H1 (cell line): ENCODE data around the gene LYRM4. TPM values are rescaled to one million over a fixed set of nuclear protein-coding genes. Genes with fewer than 3 reads are reported as not detected.

Source experiments
- CTCF ChIA-PET: fragments of 300-600 bp; sonication (Branson Sonifier 250); formaldehyde crosslinking; loops from one replicate; lab custom pipeline; 2021; ENCODE audit not compliant: partially characterized antibody; lab: Charles Lee
- POLR2A ChIA-PET: fragments of 300-600 bp; sonication (Branson Sonifier 250); formaldehyde crosslinking; loops from one replicate; lab custom pipeline; 2021; ENCODE audit warnings: inconsistent platforms; ENCODE audit not compliant: partially characterized antibody; lab: Charles Lee
- DNase-seq, 2 experiments: peaks; one replicate each; pipeline versions ENCODE4 v3.0.0 to v3.0.0-alpha.2; 2010 to 2022; ENCODE audit warnings: low spot score in 2 of 2, low read depth in 1 of 2, mixed read lengths in 1 of 2
- FAIRE-seq: peaks from 2 replicates; lab custom pipeline; 2011; peaks lifted over from hg19 to GRCh38; lab: Jason Lieb, UNC
- H2AFZ ChIP-seq: 2 replicates; pipeline ENCODE4 v1.8.1; 2012; ENCODE audit warnings: low read length, inconsistent platforms
- H2AK5ac ChIP-seq: 2 replicates; pipeline ENCODE4 v1.6.1; 2013; ENCODE audit warnings: low read depth, low read length
- H2BK120ac ChIP-seq: replicated peaks from 2 replicates; pipeline ENCODE3; 2013; ENCODE audit warnings: low read depth, low read length, inconsistent platforms
- H2BK12ac ChIP-seq: 2 replicates; pipeline ENCODE4 v1.6.1; 2013; ENCODE audit warnings: low read depth, low read length
- H2BK15ac ChIP-seq: 2 replicates; pipeline ENCODE4 v1.6.1; 2013; ENCODE audit warnings: low read length
- H2BK20ac ChIP-seq: 2 replicates; pipeline ENCODE4 v1.6.1; 2013; ENCODE audit warnings: low read length
- H2BK5ac ChIP-seq: 2 replicates; pipeline ENCODE4 v1.6.1; 2013; ENCODE audit warnings: low read depth, low read length
- H3K14ac ChIP-seq: 2 replicates; pipeline ENCODE4 v1.6.1; 2013; ENCODE audit warnings: inconsistent platforms; ENCODE audit not compliant: insufficient read length
- H3K18ac ChIP-seq: 2 replicates; pipeline ENCODE4 v1.6.1; 2013; ENCODE audit warnings: low read length; ENCODE audit errors: extremely low read depth
- H3K23ac ChIP-seq: 2 replicates; pipeline ENCODE4 v1.6.1; 2013; ENCODE audit warnings: inconsistent platforms; ENCODE audit not compliant: insufficient read length
- H3K23me2 ChIP-seq: 2 replicates; pipeline ENCODE4 v1.6.1; 2013; ENCODE audit warnings: low read depth, low read length
- H3K27ac ChIP-seq: 2 replicates; pipeline ENCODE4 v1.6.1; 2011; ENCODE audit warnings: low read depth, low read length, inconsistent platforms
- H3K27me3 ChIP-seq, 4 experiments: replicated peaks in 1 of 4; 1 replicate in 1 of 4; 2 replicates in 3 of 4; pipeline versions ENCODE4 v1.6.1 to v1.8.1; 2011 to 2013; ENCODE audit warnings: low read length in 3 of 4, mild to moderate bottlenecking in 3 of 4, inconsistent platforms in 2 of 4, mixed read lengths in 2 of 4, moderate library complexity in 1 of 4; ENCODE audit not compliant: control insufficient read depth in 3 of 4, insufficient read depth in 3 of 4; ENCODE audit errors: extremely low read depth in 1 of 4
- H3K36me3 ChIP-seq, 4 experiments: 2 replicates each; pipeline versions ENCODE4 v1.6.1 to v1.8.1; 2011 to 2013; ENCODE audit warnings: mild to moderate bottlenecking in 4 of 4, low read length in 3 of 4, moderate library complexity in 2 of 4, control low read depth in 1 of 4, inconsistent platforms in 1 of 4; ENCODE audit not compliant: insufficient read depth in 4 of 4, control insufficient read depth in 2 of 4
- H3K4ac ChIP-seq: replicated peaks from 2 replicates; pipeline ENCODE3; 2013; ENCODE audit warnings: low read length, low read depth, mixed read lengths, inconsistent platforms; ENCODE audit not compliant: insufficient read length
- H3K4me1 ChIP-seq, 4 experiments: replicated peaks in 1 of 4; 1 replicate in 1 of 4; 2 replicates in 3 of 4; pipeline versions ENCODE4 v1.6.1 to v1.8.1; 2011 to 2013; ENCODE audit warnings: low read length in 3 of 4, inconsistent platforms in 2 of 4, mixed read lengths in 1 of 4; ENCODE audit not compliant: insufficient read depth in 4 of 4, control insufficient read depth in 3 of 4
- H3K4me2 ChIP-seq, 2 experiments: 2 replicates each; pipeline versions ENCODE4 v1.6.1 to v1.8.1; 2011 to 2013; ENCODE audit warnings: low read depth in 2 of 2, low read length in 2 of 2, control low read depth in 1 of 2, inconsistent platforms in 1 of 2, mild to moderate bottlenecking in 1 of 2; ENCODE audit not compliant: insufficient read depth in 1 of 2
- H3K4me3 ChIP-seq, 4 experiments: fragments of 200-600, 300-600 bp in 1 of 4; sonication (generic), shearing (Covaris generic), sonication (Bioruptor Twin) in 1 of 4; 2 replicates each; pipeline versions ENCODE4 v1.5.1 to v1.8.1; 2011 to 2016; ENCODE audit warnings: low read length in 4 of 4, low read depth in 3 of 4, control low read depth in 2 of 4, inconsistent platforms in 2 of 4, mild to moderate bottlenecking in 2 of 4, mixed read lengths in 1 of 4, moderate library complexity in 1 of 4; ENCODE audit not compliant: insufficient read depth in 2 of 4; ENCODE audit errors: extremely low read depth in 1 of 4
- H3K56ac ChIP-seq: replicated peaks from 2 replicates; pipeline ENCODE3; 2013; ENCODE audit warnings: low read depth, mild to moderate bottlenecking, mixed read lengths, low read length, inconsistent platforms; ENCODE audit not compliant: insufficient read length
- H3K79me1 ChIP-seq: 2 replicates; pipeline ENCODE4 v1.6.1; 2013; ENCODE audit warnings: low read depth, low read length, control low read depth
- H3K79me2 ChIP-seq, 2 experiments: 2 replicates each; pipeline versions ENCODE4 v1.6.1 to v1.8.1; 2012 to 2013; ENCODE audit warnings: low read length in 2 of 2, mild to moderate bottlenecking in 2 of 2, inconsistent platforms in 1 of 2; ENCODE audit not compliant: insufficient read depth in 2 of 2, control insufficient read depth in 1 of 2
- H3K9ac ChIP-seq, 4 experiments: replicated peaks in 1 of 4; 1 replicate in 1 of 4; 2 replicates in 3 of 4; pipeline versions ENCODE4 v1.6.1 to v1.8.1; 2011 to 2013; ENCODE audit warnings: low read depth in 3 of 4, low read length in 3 of 4, control low read depth in 2 of 4, mild to moderate bottlenecking in 2 of 4, moderate library complexity in 2 of 4, inconsistent platforms in 1 of 4; ENCODE audit errors: extremely low read depth in 1 of 4
- H3K9me3 ChIP-seq, 2 experiments: 2 replicates each; pipeline versions ENCODE4 v1.6.1 to v1.8.1; 2012 to 2013; ENCODE audit warnings: mild to moderate bottlenecking in 2 of 2, moderate library complexity in 2 of 2, control low read depth in 1 of 2, inconsistent platforms in 1 of 2, low read depth in 1 of 2, low read length in 1 of 2, mixed read lengths in 1 of 2; ENCODE audit not compliant: insufficient read depth in 2 of 2
- H4K20me1 ChIP-seq, 2 experiments: replicated peaks in 1 of 2; 2 replicates each; pipeline versions ENCODE3 to v1.8.1; 2011 to 2013; ENCODE audit warnings: inconsistent platforms in 2 of 2, low read length in 2 of 2, mild to moderate bottlenecking in 1 of 2; ENCODE audit not compliant: insufficient read depth in 2 of 2, control insufficient read depth in 1 of 2
- H4K5ac ChIP-seq: 2 replicates; pipeline ENCODE4 v1.6.1; 2013; ENCODE audit warnings: low read length, low read depth, mixed read lengths, inconsistent platforms; ENCODE audit not compliant: insufficient read length
- H4K8ac ChIP-seq: 2 replicates; pipeline ENCODE4 v1.8.0; 2013; ENCODE audit warnings: mild to moderate bottlenecking, moderate library complexity, low read length, inconsistent platforms; ENCODE audit not compliant: insufficient read depth; ENCODE audit errors: extremely low read depth
- H4K91ac ChIP-seq: replicated peaks from 2 replicates; pipeline ENCODE3; 2013; ENCODE audit warnings: low read length, mixed read lengths, inconsistent platforms; ENCODE audit not compliant: insufficient read length
- CBX8 ChIP-seq: fragments of 300-800, 300-1000 bp; sonication (generic); IDR thresholded peaks from 2 replicates; pipeline ENCODE4 v1.7.1; 2016; ENCODE audit warnings: low read depth, low read length, borderline replicate concordance
- CEBPB ChIP-seq: IDR thresholded peaks from 2 replicates; pipeline ENCODE4 v1.6.1; 2012; ENCODE audit warnings: low read depth, low read length
- CHD1 ChIP-seq: IDR thresholded peaks from 2 replicates; pipeline ENCODE4 v1.6.1; 2012; ENCODE audit warnings: low read depth, low read length, improper control_type of control experiment
- JUND ChIP-seq: IDR thresholded peaks from 2 replicates; pipeline ENCODE4 v1.6.1; 2011; ENCODE audit warnings: mild to moderate bottlenecking, improper control_type of control experiment, low read length
- POLR2AphosphoS5 ChIP-seq: IDR thresholded peaks from 2 replicates; pipeline ENCODE4 v1.6.1; 2011; ENCODE audit warnings: low read depth, low read length
- POU5F1 ChIP-seq: IDR thresholded peaks from 2 replicates; pipeline ENCODE4 v1.6.1; 2011; ENCODE audit warnings: low read depth, mild to moderate bottlenecking, low read length, moderate library complexity
- RXRA ChIP-seq: IDR thresholded peaks from 2 replicates; pipeline ENCODE4 v1.6.1; 2011; ENCODE audit warnings: low read depth, mild to moderate bottlenecking, low read length, moderate library complexity; ENCODE audit not compliant: insufficient read depth
- SIRT6 ChIP-seq: IDR thresholded peaks from one replicate; pipeline ENCODE4 v1.7.1; 2012; ENCODE audit warnings: low read length, inconsistent platforms
- SIX5 ChIP-seq: IDR thresholded peaks from 2 replicates; pipeline ENCODE4 v1.6.1; 2011; ENCODE audit warnings: mild to moderate bottlenecking, low read depth, low read length
- SP1 ChIP-seq: IDR thresholded peaks from 2 replicates; pipeline ENCODE4 v1.6.1; 2011; ENCODE audit warnings: low read depth, low read length
- SUZ12 ChIP-seq: fragments of 200-600 bp; sonication (generic); IDR thresholded peaks from 2 replicates; pipeline ENCODE4 v1.6.1; 2012; ENCODE audit warnings: mild to moderate bottlenecking, inconsistent platforms, low read length, moderate library complexity, mixed read lengths
- TAF7 ChIP-seq: optimal IDR thresholded peaks from 2 replicates; pipeline ENCODE3; 2011; ENCODE audit warnings: low read depth, mild to moderate bottlenecking, inconsistent platforms, low read length, moderate library complexity, borderline replicate concordance
- WGBS, 2 experiments: shearing (Covaris generic) in 1 of 2; methylation state at CpG; one replicate each; pipeline versions ENCODE4 v1.1.6 to v1.1.7; 2013 to 2015; ENCODE audit warnings: low lambda C conversion rate in 2 of 2, mixed read lengths in 2 of 2, inconsistent platforms in 1 of 2, low coverage in 1 of 2, missing lambda C conversion rate in 1 of 2; ENCODE audit not compliant: insufficient replicate concordance in 2 of 2, insufficient coverage in 1 of 2, insufficient read length in 1 of 2; ENCODE audit errors: extremely low coverage in 1 of 2, missing lambda C conversion rate in 1 of 2; 5-methylcytosine and 5-hydroxymethylcytosine counted together
- polyA plus RNA-seq, 7 experiments: library from polyadenylated mRNA; depleted of rRNA in 3 of 7; stranded (reverse) in 5 of 7; unstranded in 2 of 7; fragments of >200 nt in 5 of 7; fragments of 200-250 nt in 2 of 7; gene quantifications; 1 replicate in 5 of 7; 2 replicates in 1 of 7; 4 replicates in 1 of 7; pipeline versions ENCODE4 v1.2.1 to v1.2.3, GENCODE V29; 2011 to 2013; ENCODE audit warnings: missing spikeins in 2 of 7, mixed read lengths in 2 of 7
- total RNA-seq: library from RNA; stranded (reverse); fragmentation: NEBNext Ultra II Directional; extraction: Animal tissue kit (Norgen Biotek cat#: 25700); gene quantifications from 2 replicates; pipeline ENCODE4 v1.2.1, GENCODE V29; 2021
- TF ChIP-seq, protein P1 (sequence below): IDR thresholded peaks from 2 replicates; pipeline ENCODE4 v1.6.1; 2011; ENCODE audit warnings: low read length, improper control_type of control experiment

Gene LYRM4
- total and polyA plus RNA-seq, 2 of the 8 experiments (the other 6 are each of a cell fraction or from before 2014, with no cell fraction given), result 56.6 to 62.8 TPM

DNA sequence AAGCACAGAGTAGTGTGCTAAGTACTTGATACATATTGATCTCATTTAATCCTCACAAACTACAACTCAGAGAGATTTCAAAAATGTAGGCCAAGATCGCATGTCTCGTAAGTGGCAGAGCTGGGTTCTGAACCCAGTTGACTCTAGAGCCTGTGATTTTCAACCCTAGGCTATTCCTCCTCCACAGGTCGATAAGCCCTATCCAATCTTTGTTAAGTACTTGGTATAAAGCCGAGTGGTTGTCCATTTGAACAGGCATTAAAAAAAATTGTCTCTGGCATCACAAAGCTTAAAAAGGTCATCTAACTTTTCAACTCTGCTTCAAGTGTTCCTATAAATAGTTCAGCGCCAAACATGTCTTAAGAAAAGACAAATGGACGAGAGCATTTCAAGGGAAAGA is 37.4 kb downstream of the LYRM4 start:
- no peak overlapping the region for H3K9ac ChIP-seq
- peaks cover 0 to 2% (median 0%) of the 10 kb centered on the region in 4 experiments; a peak in 1 of 8 replicates for H3K36me3 ChIP-seq
- H2BK20ac ChIP-seq, result no peak overlapping the region
- H2AFZ ChIP-seq, result no peak overlapping the region
- no peak overlapping the region for H2BK12ac ChIP-seq
- WGBS, 2 experiments, result 90% methylated on average over 6 of the region's 6 CpGs; no CpG with 5 or more reads in 1 of the 2 experiments
- no peak overlapping the region for H3K23ac ChIP-seq
- H3K56ac ChIP-seq, result no peak overlapping the region
- H4K20me1 ChIP-seq, result peaks cover 0 to 2% of the 10 kb centered on the region in 2 experiments
- H2BK120ac ChIP-seq, result no peak overlapping the region
- no peak overlapping the region for H3K4me3 ChIP-seq
- H3K18ac ChIP-seq, result no peak overlapping the region
- H3K23me2 ChIP-seq, result no peaks in the 10 kb centered on the region
- H3K4me2 ChIP-seq, result no peak overlapping the region
- H3K4me1 ChIP-seq, result peaks cover 0 to 2% (median 0%) of the 10 kb centered on the region in 4 experiments; a peak in 1 of 7 replicates
- H3K14ac ChIP-seq, result no peak overlapping the region
- no peaks in the 10 kb centered on the region for H3K27me3 ChIP-seq
- 0 out of 4 replicates have a peak, but pooled peaks cover 0 to 2% of the 10 kb centered on the region in 2 experiments for H3K79me2 ChIP-seq
- H4K5ac ChIP-seq, result no peak overlapping the region
- DNase-seq (no peak), FAIRE-seq (no peak)
- no peaks in the 10 kb centered on the region for H3K9me3 ChIP-seq
- CTCF ChIA-PET, result interaction anchor here (1.6 to 1.7 kb wide), 2 partner anchors 81 to 156 kb away, joined by 5 to 6 read pairs; no protein-coding TSS in a partner anchor
- H3K79me1 ChIP-seq, result peaks cover 2% of the 10 kb centered on the region; the same call in 1 of the 2 replicates
- no peak overlapping the region for H4K91ac ChIP-seq
- no peak overlapping the region for H2AK5ac ChIP-seq
- no peak overlapping the region for H3K27ac ChIP-seq
- H4K8ac ChIP-seq, result no peak overlapping the region
- H2BK15ac ChIP-seq, result no peak overlapping the region
- H3K4ac ChIP-seq, result no peak overlapping the region
- no peak overlapping the region for H2BK5ac ChIP-seq
- POLR2A ChIA-PET, result interaction anchor here (1.4 kb wide), 1 partner anchor 16 kb away, joined by 3 read pairs; no protein-coding TSS in a partner anchor
- TF ChIP-seq TAF7 (no peak), JUND (no peak), SUZ12 (no peak), CHD1 (no peak), POLR2AphosphoS5 (no peak), CBX8 (no peak), POU5F1 (no peak), SIX5 (no peak), SP1 (no peak), CEBPB (no peak), SIRT6 (no peak), RXRA (no peak)
- TF ChIP-seq, protein P1, sequence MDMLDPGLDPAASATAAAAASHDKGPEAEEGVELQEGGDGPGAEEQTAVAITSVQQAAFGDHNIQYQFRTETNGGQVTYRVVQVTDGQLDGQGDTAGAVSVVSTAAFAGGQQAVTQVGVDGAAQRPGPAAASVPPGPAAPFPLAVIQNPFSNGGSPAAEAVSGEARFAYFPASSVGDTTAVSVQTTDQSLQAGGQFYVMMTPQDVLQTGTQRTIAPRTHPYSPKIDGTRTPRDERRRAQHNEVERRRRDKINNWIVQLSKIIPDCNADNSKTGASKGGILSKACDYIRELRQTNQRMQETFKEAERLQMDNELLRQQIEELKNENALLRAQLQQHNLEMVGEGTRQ, result no peak
